Transverse colon (tissue), 4 donors: Measurements from ENCODE around the gene ZBTB7C.

Source experiments
- CTCF ChIP-seq, 5 experiments: fragments of 200-600 bp in 3 of 5; fragments of 450-650 bp in 2 of 5; sonication (generic) in 3 of 5; IDR thresholded peaks; 1 replicate in 2 of 5; 2 replicates in 3 of 5; pipeline ENCODE4 v1.5.1; 2016 to 2017; ENCODE audit warnings: antibody characterized with exemption in 5 of 5, inconsistent platforms in 3 of 5, mild to moderate bottlenecking in 2 of 5, moderate library complexity in 1 of 5
- EP300 ChIP-seq: sonication (generic); formaldehyde crosslinking; IDR thresholded peaks from one replicate; pipeline ENCODE4 v1.6.1; 2017; ENCODE audit warnings: antibody characterized with exemption, low read depth
- POLR2A ChIP-seq: fragments of 450-650 bp; IDR thresholded peaks from one replicate; pipeline ENCODE4 v1.6.1; 2016; ENCODE audit warnings: antibody characterized with exemption, mild to moderate bottlenecking, moderate library complexity
- POLR2AphosphoS5 ChIP-seq, 3 donors: sonication (generic); formaldehyde crosslinking; IDR thresholded peaks; one replicate each; pipeline ENCODE4 v1.6.1; 2016; ENCODE audit warnings: antibody characterized with exemption in 3 of 3

GRCh38 chr18:48250918-48251317 is 158.3 kb downstream of the ZBTB7C start:
- TF ChIP-seq POLR2A (no peak), CTCF (IDR thresholded peaks at IDR 0.05) (no peak), POLR2AphosphoS5 (IDR thresholded peaks at IDR 0.05) (no peak), EP300 (no peak)
